HG03558 (cell line): Measurements from ENCODE around the gene HMGB3.

ENCODE experiments used
- ATAC-seq: cut with Tn5 transposase; IDR thresholded peaks from one replicate; pipeline ENCODE4 v1.9.1; 2021; ENCODE audit warnings: moderate number of reproducible peaks; ENCODE audit not compliant: unreplicated experiment; ENCODE audit errors: extremely low read depth

HMGB3 gene

GRCh38 chrX:151039351-151039750 is 56.2 kb downstream of the HMGB3 start:
- ATAC-seq = no peak
